ENCODE results near the gene EFCAB10.

EFCAB10 gene

DNA sequence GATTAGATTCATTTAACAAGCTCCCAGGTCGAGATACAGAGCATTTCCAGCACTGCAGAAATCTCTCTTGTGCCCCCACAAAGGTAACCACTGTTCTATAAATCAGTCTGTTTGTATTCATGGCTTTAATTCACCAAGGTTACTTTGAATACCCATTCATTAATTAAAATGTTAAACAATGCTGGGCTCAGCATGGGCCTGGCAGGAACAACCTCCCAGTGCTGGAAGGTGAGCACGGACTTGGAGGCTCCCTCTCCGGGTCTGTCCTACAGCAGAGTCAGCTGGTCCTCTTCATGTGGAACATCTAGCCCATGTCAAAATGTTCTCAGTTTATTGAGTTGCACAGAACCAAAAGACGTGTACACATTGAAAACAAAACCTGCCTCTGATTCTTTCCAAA is 15.6 kb upstream of the EFCAB10 start:
- DNase-seq: peak; percentile 55 to 68

DNA sequence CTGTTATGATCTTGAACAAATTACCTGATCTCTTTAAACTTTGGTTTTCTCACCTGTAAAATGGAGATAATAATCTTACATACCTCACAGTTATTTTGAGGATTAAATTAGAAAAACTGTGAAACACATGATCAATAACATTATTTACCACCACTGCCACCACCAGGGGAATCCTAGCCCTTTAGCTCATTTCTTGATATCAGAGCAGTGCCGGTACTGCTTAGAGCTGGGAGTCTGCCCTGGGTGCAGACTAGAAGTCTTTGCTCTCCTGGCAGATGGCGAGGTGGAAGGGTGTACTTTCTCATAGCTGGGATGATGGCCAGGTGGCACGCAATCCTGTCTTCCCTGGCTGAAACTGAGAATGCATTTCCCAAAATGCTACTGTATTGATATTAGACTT is 12.7 kb upstream of the EFCAB10 start:
- peak; percentile 26 to 56 for DNase-seq

DNA sequence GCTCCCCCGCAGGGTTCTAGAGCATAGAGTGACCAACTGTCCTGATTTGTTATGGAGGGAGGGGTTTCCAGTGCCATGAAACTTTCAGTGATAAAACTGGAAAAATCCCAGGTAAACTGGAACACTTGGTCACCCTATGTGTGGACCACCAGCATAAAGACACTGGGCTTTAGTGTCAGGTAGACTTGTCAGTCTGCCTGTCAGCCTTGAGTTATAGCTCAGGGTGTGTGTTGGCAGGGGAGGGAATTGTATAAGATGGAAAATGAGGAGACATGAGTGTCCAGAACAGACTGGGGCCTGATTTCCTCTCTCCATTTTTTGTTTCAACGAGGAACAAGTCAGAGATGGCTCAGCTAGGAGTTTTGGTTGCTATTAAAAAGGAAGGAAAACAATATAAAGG is 10.2 kb upstream of the EFCAB10 start:
- no peak for DNase-seq

DNA sequence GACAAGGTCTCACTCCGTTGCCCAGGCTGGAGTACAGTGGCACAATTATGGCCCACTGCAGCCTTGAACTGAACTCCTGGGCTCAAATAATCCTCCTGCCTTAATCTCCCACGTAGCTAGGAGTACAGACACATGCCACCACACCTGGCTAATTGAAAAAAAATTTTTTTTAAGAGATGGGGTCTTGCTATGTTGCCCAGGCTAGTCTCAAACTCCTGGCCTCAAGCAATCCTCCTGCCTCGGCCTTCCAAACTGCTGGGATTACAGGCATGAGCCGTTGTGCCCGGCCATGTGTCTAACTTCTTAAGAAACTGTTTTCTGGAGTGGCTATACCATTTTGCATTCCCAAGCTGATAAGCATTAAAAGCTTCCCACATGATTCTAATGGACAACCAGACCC is 9.5 kb upstream of the EFCAB10 start:
- no peak for DNase-seq

DNA sequence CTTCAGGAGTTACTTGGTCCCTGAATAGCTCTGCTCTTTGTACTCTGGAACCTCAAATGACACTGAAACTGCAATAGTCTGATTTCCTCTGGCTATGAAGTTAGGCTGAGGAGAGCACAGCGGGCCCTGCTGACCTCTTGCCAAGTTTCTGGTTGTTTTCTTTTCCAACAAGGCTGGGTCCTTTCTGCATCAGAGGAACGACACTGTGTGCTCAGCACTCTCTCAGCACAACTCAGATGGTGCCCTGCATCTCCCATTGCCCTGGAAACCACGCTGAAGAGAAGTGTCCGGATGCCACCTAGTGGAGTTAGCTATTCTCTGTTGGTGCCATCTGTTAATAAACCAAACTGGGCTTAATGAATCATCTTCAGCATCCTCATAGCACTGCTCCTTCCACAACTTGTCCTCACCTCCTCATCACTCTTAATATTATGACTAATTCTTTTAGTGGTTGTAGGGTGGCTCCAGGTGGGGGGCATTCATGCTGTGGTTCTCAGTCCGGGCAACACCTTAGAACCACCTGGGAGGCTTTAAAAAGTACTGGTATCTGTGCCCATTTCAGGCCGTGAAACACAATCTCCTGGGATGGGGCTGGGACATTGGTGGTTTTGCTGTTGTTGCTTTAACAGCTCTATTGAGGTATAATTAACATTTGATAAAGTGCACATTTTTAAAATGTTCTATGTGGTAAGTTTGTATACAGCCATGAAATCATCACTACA is 8.2 kb upstream of the EFCAB10 start:
- DNase-seq: peak; percentile 84 to 88

DNA sequence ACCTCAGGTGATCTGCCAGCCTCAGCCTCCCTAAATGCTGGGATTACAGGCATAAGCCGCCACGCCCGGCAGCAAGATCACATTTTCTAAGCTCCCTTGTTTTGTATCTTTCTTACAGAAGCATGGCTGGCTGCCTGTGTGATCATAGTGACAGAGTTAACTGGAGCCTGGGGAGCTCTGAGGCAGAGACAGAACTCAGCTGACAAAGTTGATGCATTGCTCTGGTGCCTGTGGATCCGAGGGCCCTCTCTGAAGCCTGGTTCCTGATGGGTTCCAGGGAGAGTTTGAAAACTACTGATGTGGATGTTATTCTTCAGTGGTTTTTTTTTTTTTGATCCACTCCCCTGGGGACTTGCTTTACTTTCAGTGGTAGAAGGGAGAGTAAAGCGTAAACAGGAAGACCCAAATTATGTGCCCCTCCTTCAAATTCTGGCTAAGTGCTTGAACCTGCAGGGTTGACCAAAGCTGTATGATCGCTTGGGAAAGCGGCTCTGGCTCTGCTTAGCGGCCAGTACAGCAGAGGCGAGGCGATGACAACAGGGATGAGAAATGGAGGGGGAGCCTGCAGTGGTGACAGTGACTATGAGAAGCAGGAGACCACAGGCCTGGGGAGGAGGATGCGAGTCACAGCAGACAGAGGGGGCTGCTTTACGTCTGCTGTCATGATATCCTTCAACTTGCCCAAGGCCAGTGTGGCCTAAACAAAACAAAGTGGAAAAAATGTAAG is 6.8 kb upstream of the EFCAB10 start:
- no peak for DNase-seq

DNA sequence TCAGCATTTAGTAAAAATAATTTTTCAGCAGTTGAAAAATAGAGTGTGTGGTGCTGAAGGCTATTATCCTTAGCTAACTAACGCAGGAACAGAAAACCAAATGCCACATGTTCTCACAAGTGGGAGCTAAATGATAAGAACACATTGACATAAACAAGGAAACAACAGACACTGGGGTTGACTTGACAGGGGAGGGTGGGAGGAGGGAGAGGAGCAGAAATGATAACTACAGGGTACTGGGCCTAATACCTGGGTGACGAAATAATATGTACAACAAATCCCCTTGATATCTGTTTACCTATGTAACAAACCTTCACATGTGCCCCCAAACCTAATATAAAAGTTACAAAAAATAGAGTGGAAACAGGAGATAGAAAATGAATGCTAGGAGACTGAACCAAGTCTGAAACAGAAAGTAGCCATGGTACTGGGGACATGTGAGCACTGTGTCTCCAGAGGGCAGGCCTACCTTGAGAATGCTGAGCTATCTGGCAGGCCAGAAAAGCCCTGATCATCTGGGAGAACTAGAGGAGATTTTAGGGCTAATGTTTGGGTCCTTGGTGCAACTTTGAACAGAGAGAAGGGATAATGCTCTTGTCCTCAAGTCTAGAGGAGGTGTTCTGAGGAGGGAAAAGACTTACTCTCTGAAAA is 4.7 kb upstream of the EFCAB10 start:
- DNase-seq: no peak

DNA sequence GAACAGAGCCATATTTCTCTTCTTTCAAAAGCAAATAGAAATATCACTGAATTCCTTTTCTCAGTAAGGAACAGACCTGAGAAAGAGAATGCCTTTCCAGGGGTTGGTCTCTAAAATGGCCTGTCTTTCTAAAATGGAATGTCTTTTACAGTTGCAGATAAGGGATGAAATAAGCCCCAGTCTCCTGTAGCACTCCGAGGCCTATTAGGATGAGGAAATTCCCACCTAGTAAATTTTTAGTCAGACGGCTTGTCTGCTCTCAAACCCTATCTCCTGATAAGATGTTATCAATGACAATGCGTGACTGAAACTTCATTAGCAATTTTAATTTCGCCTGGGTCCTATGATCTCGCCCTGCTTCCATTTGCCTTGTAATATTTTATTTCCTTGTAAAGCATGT is 2.9 kb upstream of the EFCAB10 start:
- peak in 1 of 2 experiments; percentile 15 for DNase-seq

DNA sequence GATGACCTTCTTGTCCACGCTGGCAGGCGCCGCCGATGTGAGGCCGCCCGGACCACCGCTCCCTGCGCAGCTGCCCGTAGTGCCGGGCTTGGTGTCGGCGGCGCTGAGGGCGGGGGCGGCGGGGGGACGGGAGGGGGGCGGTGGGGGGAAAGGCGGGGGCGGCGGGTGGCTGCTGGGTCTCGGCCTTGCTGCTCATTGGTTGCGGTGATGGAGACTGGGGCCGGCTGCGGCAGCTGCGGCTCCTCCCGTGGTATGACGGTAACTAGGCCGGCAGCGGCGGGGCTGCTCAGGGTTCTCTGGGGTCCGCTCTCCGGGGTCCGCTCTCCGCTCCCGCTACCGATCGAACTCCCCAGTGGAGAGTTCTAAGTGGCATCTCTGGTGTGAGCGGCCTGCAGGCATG is 1.8 kb upstream of the EFCAB10 start:
- no peak for DNase-seq

DNA sequence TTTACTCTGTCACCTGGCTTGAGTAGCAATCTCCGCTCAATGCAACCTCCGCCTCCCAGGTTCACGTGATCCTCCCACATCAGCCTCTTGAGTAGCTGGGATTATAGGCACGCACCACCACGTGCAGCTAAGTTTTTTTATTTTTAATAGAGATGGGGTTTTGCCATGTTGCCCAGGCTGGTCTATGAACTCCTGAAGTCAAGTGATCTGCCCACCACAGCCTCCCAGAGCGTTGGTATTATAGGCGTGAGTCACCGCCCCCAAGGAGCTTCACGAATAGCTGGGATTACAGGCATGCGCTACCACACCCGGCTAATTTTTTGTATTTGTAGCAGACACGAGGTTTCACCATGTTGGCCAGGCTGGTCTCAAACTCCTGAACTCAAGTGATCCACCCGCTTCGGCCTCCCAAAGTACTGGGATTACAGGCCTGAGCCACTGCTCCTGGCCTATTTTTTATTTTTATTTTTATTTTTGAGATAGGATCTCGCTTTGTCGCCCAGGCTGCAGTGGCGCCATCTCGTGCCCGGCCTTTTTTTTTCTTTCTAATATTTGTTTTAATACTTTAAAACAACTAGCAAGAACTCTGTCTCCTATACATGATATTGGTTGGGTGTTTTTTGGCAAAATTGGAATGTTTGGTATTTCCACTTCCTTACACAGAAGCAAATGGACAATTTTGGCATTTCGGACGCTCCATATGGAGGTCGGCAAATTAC is 1.1 kb downstream of the EFCAB10 start:
- no peak for DNase-seq

DNA sequence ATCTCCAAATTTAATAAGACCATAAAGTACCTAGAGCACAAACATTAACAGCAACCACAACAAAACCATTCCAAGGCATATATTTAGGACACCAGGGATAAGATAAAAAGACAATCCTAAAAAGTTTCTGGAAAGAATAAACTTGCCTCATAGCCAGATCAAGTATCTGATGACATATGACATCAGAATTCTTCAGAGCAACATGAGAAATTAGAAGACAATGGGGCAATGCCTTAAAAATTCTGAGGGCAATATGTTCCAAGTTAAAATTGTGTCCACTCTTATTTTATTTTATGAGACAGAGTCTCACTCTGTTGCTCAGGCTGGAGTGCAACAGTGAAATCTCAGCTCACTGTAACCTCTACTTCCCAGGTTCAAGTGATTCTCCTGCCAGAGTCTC is 2.8 kb downstream of the EFCAB10 start:
- DNase-seq: no peak

DNA sequence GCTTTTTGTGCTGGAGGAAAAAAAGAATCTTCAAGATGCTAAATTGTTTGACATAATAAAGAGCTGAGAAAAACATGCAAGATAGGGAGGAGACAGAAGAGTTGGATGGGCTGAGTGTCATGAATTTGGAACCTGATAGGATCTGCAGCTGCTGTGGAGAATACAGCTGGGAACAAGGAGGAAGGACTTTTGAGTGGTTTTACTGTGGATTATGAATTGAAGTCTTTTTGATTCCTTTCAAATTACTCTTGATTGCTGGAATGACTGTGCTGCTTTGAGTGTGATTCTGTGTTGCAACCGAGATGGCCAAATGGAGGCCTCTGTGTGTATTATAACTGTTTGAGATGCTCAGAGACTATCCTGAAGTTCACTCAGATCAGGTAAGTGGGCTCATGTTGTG is 4.0 kb downstream of the EFCAB10 start:
- no peak for DNase-seq

DNA sequence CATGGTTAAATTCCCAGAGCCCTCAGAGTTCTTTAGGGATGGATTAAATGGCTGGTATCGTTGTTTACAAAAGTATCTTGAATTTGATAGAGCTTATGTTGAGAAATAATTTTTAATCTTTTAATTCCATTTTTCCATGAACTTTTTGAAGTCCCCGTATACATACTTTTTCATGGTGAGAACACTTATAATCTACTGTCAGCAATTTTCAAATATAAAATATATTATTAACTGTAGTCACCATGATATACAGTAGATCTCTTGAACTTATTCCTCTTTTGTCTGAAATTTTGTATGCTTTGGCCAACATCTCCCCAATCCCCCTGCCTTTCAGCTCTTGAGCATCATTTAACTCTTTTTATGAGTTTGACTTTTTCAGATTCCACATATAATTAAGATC is 9.4 kb downstream of the EFCAB10 start:
- DNase-seq: no peak

DNA sequence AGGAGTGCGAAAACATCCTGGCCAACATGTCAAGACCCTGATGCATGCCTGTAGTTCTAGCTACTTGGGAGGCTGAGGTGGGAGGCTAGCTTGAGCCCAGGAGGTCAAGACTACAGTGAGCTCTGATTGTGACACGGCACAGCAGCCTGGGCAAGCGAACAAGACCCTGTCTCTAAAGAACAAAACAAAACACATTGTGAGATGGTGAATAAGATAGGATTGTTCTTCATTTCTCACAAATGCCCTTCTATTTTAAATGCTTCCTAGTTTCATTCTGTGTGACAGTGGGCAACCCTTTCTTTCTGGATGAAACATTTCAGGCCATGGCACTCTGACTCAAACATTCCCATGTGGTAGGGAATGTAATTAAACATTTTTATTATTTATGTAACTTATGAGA is 13.5 kb downstream of the EFCAB10 start:
- DNase-seq: no peak

DNA sequence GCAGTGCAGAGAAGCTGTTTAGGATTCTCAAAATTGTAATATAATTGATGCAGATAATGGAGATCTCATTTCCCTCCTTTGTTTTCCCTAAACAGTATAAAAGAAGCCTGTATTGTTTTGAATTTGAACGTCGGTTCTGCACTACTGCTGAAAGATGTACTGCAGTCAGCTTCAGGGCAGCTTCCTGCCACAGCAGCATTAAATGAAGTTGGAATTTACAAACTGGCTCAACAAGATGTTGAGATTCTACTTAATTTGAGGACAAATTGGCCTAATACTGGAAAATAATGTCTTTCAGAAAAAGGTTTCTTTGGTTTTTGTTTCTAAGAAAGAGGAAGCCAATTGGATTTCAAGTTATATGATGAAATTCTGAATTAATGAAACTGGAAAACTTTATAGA is 14.3 kb downstream of the EFCAB10 start:
- no peak for DNase-seq

DNA sequence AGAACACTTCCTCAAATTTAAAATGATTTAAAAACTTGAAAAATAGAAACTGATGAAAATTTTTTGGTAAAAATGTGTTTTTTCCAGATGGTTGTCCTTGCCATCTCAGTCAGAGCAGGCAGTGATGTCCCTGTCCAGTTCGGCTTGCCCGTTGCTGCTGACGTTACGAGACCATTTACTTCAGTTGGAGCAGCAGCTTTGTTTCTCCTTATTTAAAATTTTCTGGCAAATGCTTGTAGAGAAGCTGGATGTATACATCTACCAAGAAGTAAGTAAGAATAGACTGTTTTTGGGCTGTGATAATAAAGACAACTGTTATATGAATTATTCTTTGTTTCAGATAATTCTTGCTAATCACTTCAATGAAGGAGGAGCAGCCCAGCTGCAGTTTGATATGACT is 16.1 kb downstream of the EFCAB10 start:
- no peak for DNase-seq

DNA sequence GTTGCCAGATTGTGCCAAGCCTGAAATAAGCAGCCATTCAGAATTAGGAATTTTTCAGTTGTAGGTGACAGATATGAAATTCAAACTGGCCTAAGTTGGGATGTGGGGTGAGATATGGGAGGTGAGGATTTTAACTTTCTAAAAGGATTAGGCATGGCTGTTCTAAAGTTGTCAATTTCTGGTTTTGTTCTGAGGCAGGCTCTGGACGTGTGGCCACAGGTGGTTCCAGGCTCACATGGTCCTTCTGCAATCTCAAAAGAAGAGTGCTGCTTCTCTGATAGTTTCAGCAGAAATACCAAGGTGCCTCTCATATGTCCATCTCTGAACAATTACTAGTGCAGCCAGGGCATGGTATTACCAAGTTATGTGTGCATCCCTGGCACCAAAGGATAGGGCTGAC is 21.4 kb downstream of the EFCAB10 start:
- no peak for DNase-seq

DNA sequence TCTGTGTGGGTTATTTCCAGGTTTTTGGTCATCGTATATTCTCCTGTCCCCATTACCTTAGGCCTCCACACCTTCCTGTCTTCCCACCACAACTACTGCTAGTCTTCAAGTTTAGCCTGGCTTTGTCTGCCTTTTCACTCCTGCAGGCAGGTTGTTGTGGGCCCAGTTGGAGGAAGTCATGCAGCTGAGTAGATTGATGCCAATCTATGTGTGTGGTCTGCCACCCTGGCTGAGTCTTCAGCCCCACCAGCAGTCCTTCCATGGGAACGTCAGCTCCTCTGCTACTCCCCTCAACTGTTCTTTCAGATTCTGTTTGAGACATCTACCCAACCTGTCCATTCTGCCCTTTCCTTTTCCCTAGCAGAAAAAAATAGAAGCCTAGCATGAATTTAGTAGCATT is 43.0 kb downstream of the EFCAB10 start:
- no peak for DNase-seq

DNA sequence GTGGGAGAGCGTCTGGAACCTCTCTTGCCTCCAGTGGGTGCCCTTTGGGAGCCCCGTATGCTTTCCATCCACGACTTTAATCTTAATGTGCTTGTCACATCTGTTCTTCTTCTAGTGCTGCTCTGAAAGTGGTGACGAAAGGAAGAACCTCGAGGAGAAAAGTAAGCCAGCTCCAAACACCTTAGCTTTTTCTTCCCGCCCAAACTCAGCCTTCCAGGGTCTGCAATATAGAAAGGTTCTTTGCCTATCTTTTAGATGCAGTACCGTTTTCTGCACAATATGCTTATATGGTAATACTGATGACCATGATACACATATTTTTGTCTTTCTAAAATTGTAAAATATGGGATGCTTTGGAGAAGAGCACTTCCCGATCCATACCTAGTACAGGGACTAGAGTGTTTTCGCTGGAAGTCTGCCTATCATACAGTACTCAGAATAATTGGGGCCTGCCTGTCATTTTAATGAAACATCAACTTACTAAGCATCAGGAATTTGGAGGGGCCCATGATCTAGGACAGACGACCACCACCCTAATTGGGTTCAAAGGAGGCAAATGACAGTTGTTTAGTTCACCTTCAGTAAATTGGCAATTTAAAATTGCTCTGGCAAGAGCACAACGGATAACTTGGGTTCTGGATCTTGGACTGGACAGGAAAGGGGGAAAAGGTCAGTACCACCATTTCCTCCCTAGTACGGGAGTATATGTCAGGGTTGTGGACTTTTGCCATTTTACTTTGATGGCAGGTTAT is 48.4 kb downstream of the EFCAB10 start:
- no peak for DNase-seq

DNA sequence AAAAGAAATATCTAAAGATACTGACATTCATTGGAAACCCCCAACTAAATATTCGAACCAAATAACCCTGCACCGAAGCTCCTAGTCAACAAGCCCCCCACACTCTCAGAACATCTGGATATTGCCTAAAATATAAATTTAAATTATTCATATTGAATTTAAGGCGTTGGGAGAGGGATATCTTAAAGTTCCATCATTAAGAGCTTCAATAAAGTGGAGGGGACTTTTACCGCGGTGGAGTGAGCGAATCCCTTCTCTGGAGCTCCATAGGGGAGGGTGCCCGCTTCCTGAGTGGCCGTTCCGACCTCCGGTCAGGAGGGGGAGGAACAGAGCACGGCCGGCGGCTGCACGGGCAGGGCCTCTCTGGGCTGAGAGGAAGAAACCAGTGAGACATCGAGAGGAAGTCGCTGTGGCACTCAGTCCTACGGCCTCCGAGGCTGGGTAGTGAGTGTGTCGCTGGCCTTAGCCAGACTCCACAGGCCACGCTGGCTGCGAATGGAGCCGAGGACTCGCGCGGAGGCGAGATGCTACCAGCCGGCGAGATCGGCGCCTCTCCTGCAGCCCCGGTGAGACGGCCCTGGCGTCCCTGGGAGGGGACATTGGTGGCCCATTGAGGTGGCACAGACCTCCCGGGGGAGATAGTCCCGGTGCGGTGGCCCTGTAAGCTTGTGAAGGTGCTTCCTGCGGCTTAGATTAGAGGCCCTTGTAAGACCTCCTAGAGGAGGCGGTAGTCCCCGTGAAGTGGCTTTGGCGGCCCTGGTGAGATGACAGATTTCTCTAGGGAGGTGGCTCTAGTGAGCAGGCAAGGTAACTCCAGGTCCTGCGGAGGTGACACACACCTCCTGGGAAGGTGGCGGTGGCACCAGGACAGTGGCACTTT is 49.3 kb downstream of the EFCAB10 start, which contains the start of gene RINT1:
Gene RINT1 (plus strand): TSS at position 410 of the 880 bp plus-strand sequence. CDS start 115 bp downstream, at position 525.
- peak; percentile 89 to 96 for DNase-seq

DNA sequence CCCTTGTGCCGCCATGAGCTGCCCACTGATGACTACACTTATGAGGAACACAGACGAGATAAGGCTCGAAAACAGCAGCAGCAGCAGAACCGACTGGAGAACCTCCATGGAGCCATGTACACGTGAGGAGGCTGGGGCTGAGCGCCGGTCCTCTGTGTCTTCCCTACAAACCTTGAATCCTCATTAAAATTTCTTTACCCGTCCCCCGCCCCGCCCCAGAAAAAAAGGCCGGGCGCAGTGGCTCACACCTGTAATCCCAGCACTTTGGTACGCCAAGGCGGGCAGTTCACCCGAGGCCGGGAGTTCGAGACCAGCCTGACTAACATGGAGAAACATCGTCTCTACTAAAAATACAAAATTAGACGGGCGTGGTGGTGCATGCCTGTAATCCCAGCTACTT is 50.7 kb downstream of the EFCAB10 start:
- no peak for DNase-seq

DNA sequence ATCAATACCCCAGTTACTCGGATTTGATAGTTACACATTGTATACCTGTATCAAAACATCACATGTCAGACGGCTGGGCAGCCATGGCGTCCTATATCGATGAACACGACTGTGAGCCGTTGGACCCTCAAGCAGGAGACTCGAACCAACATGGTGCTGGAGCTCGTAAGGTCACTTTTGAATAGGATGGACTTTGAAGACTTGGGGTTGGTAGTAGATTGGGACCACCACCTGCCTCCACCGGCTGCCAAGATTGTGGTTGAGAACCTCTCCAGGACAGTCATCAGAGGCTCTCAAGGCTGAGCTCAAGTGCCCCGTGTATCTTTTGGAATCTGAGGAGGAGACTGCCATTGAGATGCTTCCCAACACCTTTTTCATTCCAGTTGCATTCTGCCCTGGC is 51.2 kb downstream of the EFCAB10 start:
- DNase-seq: no peak

All from NCI-H526 (cell line).